ENCODE results near the gene DNAJC3.

- no peak for TF ChIP-seq CTCF (IDR thresholded peaks at IDR 0.05; ENCODE audit: poor library complexity)
- TF ChIP-seq EZH2 (IDR thresholded peaks at IDR 0.05; ENCODE audit: borderline replicate concordance) = no peak
- no peak for TF ChIP-seq EZH2phosphoT487 (IDR thresholded peaks at IDR 0.05; ENCODE audit: low read depth, severe bottlenecking, unreplicated experiment)
These were observed 137.6 kb downstream of the DNAJC3 start for GRCh38 chr13:95814495-95814894.
